Fibroblast of skin of right quadriceps (primary cell): ENCODE results near the gene HECTD4.
A peak's percentile ranks its signal among the peaks of the same experiment; 100 is the strongest.

Experiments
- DNase-seq: peaks from one replicate; pipeline ENCODE4 v3.0.0-alpha.2; 2013

Gene HECTD4

GRCh38 chr12:112153181-112153892, 228.9 kb downstream of the HECTD4 start:
- DNase-seq, result no peak

- no peak for DNase-seq
Observed at GRCh38 chr12:112151766-112152541, 230.3 kb downstream of the HECTD4 start.

GRCh38 chr12:112149596-112149995, 232.6 kb downstream of the HECTD4 start:
- no peak for DNase-seq

GRCh38 chr12:112148031-112148513, 234.2 kb downstream of the HECTD4 start:
- peak; percentile 86 for DNase-seq

GRCh38 chr12:112146123-112146522, 236.1 kb downstream of the HECTD4 start:
- DNase-seq, result no peak

GRCh38 chr12:112140728-112141127, 241.5 kb downstream of the HECTD4 start:
- DNase-seq, result no peak

GRCh38 chr12:112134731-112135130, 247.5 kb downstream of the HECTD4 start:
- no peak for DNase-seq

GRCh38 chr12:112133418-112133817, 248.8 kb downstream of the HECTD4 start:
- no peak for DNase-seq

- no peak for DNase-seq
Observed at GRCh38 chr12:112131686-112132085, 250.5 kb downstream of the HECTD4 start.

GRCh38 chr12:112130441-112130998, 251.7 kb downstream of the HECTD4 start:
- DNase-seq, result no peak

GRCh38 chr12:112126911-112127310, 255.3 kb downstream of the HECTD4 start:
- DNase-seq, result no peak

- DNase-seq, result no peak
Observed at GRCh38 chr12:112126000-112126438, 256.2 kb downstream of the HECTD4 start.

GRCh38 chr12:112125250-112125999, 256.8 kb downstream of the HECTD4 start, which contains the start of gene TRAFD1:
TRAFD1 (plus strand) TSS chr12:112125560; CDS start chr12:112130523, 4,963 bp downstream.
- peak; percentile 96 for DNase-seq

- no peak for DNase-seq
Observed at GRCh38 chr12:112124918-112125249, 257.3 kb downstream of the HECTD4 start.

GRCh38 chr12:112122823-112123690, 259.2 kb downstream of the HECTD4 start:
- DNase-seq, result peak; percentile 31

- DNase-seq, result peak; percentile 80
Observed at GRCh38 chr12:112121780-112122565, 260.3 kb downstream of the HECTD4 start.

- no peak for DNase-seq
Observed at GRCh38 chr12:112117685-112118084, 264.5 kb downstream of the HECTD4 start.

GRCh38 chr12:112116232-112117060, 265.8 kb downstream of the HECTD4 start:
- DNase-seq, result peak; percentile 53

- no peak for DNase-seq
Observed at GRCh38 chr12:112115259-112116045, 266.8 kb downstream of the HECTD4 start.
